22Rv1 (cell line): Measurements from ENCODE around the gene UMPS.

ENCODE experiments used
- CTCF ChIP-seq: fragments of 450-650 bp; IDR thresholded peaks from 2 replicates; pipeline ENCODE4 v1.5.1; 2017; ENCODE audit warnings: mild to moderate bottlenecking
- ZFX ChIP-seq: fragments of 450-650 bp; IDR thresholded peaks from 2 replicates; pipeline ENCODE4 v1.6.1; 2017; ENCODE audit warnings: antibody characterized with exemption, borderline replicate concordance

- TF ChIP-seq CTCF: no peak
- no peak for TF ChIP-seq ZFX
Observed at GRCh38 chr3:124764746-124765145, 34.5 kb downstream of the UMPS start.
